Measurements from ENCODE around the gene PPP2R3A.

- TF ChIP-seq, protein P1, sequence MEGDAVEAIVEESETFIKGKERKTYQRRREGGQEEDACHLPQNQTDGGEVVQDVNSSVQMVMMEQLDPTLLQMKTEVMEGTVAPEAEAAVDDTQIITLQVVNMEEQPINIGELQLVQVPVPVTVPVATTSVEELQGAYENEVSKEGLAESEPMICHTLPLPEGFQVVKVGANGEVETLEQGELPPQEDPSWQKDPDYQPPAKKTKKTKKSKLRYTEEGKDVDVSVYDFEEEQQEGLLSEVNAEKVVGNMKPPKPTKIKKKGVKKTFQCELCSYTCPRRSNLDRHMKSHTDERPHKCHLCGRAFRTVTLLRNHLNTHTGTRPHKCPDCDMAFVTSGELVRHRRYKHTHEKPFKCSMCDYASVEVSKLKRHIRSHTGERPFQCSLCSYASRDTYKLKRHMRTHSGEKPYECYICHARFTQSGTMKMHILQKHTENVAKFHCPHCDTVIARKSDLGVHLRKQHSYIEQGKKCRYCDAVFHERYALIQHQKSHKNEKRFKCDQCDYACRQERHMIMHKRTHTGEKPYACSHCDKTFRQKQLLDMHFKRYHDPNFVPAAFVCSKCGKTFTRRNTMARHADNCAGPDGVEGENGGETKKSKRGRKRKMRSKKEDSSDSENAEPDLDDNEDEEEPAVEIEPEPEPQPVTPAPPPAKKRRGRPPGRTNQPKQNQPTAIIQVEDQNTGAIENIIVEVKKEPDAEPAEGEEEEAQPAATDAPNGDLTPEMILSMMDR (IDR thresholded peaks at IDR 0.05), result no peak
- no peak for TF ChIP-seq POLR2A (IDR thresholded peaks at IDR 0.05)
Measured at GRCh38 chr3:136187868-136188267, 222.3 kb downstream of the PPP2R3A start.

All from right lobe of liver (tissue), 4 donors.